ENCODE data around the gene COQ5. TPM values are rescaled to one million over a fixed set of nuclear protein-coding genes. Genes with fewer than 3 reads are reported as not detected.

COQ5 gene
- total RNA-seq, 4 donors from 2014 or later = 12.1 to 25.3 (median 21.4) TPM

DNA sequence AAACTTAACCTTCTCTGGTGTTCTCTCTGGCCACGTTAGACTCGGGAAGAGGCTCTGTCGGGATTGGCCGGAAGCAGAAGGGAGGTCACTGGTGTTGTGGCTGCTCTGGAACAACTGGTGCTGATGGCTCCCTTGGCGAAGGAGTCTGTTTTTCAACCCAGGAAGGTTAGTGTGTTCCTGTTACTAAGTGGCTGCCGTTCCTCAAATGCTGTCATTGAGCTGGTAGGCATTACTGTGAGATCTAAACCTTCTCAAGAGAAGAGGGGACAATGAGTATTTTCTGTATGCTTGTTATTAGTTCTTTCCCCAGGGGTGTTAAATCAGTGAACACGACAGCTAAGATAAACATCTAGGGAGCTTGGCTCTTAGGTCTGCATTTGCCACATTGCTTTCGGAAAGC, 33.9 kb upstream of the COQ5 start:
- WGBS = 38% methylated on average over 8 of the region's 8 CpGs
- H3K27ac ChIP-seq (replicated peaks in 1 of 4) = peak overlapping the region; percentile 83 to 87 (median 85)
- H3K4me3 ChIP-seq = no peak overlapping the region
- TF ChIP-seq POLR2A (IDR thresholded peaks at IDR 0.05; ENCODE audit: low read depth) (no peak), EP300 (IDR thresholded peaks at IDR 0.05) (peak; percentile 32), POLR2AphosphoS5 (IDR thresholded peaks at IDR 0.05) (peak; percentile 55 to 75)
- TF ChIP-seq, protein P1, sequence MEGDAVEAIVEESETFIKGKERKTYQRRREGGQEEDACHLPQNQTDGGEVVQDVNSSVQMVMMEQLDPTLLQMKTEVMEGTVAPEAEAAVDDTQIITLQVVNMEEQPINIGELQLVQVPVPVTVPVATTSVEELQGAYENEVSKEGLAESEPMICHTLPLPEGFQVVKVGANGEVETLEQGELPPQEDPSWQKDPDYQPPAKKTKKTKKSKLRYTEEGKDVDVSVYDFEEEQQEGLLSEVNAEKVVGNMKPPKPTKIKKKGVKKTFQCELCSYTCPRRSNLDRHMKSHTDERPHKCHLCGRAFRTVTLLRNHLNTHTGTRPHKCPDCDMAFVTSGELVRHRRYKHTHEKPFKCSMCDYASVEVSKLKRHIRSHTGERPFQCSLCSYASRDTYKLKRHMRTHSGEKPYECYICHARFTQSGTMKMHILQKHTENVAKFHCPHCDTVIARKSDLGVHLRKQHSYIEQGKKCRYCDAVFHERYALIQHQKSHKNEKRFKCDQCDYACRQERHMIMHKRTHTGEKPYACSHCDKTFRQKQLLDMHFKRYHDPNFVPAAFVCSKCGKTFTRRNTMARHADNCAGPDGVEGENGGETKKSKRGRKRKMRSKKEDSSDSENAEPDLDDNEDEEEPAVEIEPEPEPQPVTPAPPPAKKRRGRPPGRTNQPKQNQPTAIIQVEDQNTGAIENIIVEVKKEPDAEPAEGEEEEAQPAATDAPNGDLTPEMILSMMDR (IDR thresholded peaks at IDR 0.05) = no peak
- intact Hi-C loops (cut with DNase I) = no loop called here
- no peak for DNase-seq (ENCODE audit: extremely low spot score)
- no peaks in the 10 kb centered on the region for H3K9me3 ChIP-seq
- peaks cover 71 to 99% (median 90%) of the 10 kb centered on the region in 4 donors for H3K36me3 ChIP-seq
- peaks cover 15 to 46% (median 43%) of the 10 kb centered on the region in 4 donors for H3K4me1 ChIP-seq
- H3K27me3 ChIP-seq = no peaks in the 10 kb centered on the region

DNA sequence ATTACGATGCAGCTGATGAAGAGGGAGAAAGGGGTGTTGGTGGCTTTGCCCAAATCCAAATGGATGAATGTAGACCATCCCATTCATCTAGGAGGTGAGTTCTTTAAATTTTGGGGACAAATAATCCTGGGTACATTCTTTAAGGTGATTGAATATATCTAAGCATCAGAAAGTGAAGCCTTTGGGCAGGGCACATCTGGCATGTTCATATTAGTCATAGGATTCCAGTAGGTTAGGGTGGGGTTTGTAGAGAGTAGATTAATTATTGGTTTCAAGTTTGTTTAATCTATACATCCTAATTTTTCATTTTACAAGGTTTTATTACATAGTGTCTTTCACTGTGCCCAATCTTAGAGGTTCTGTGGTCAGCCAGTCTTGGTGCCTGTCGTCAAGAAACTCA, 28.6 kb upstream of the COQ5 start:
- Histone ChIP-seq H3K4me3 (no peak overlapping the region), H3K4me1 (peaks cover 23 to 44% (median 37%) of the 10 kb centered on the region in 4 donors), H3K36me3 (peaks cover 65 to 98% (median 87%) of the 10 kb centered on the region in 4 donors), H3K9me3 (no peaks in the 10 kb centered on the region), H3K27me3 (no peaks in the 10 kb centered on the region), H3K27ac (replicated peaks in 1 of 4) (no peak overlapping the region)
- intact Hi-C loops (cut with DNase I) = no loop called here
- no peak for DNase-seq (ENCODE audit: extremely low spot score)
- 98% methylated on average over 2 of the region's 2 CpGs for WGBS
- TF ChIP-seq EP300 (IDR thresholded peaks at IDR 0.05) = no peak
- TF ChIP-seq, protein P1 (IDR thresholded peaks at IDR 0.05) = no peak
- no peak for TF ChIP-seq POLR2A (IDR thresholded peaks at IDR 0.05; ENCODE audit: low read depth)
- no peak for TF ChIP-seq POLR2AphosphoS5 (IDR thresholded peaks at IDR 0.05)

- no CpG with 5 or more reads among the region's 1 CpG for WGBS
- DNase-seq (ENCODE audit: extremely low spot score) = no peak
- Histone ChIP-seq H3K4me1 (peaks cover 45 to 54% (median 47%) of the 10 kb centered on the region in 4 donors), H3K36me3 (peaks cover 49 to 94% (median 67%) of the 10 kb centered on the region in 4 donors), H3K4me3 (no peak overlapping the region), H3K27ac (replicated peaks in 1 of 4) (peak overlapping the region; percentile 28 to 60 (median 41)), H3K9me3 (no peaks in the 10 kb centered on the region), H3K27me3 (no peaks in the 10 kb centered on the region)
- TF ChIP-seq POLR2A (IDR thresholded peaks at IDR 0.05; ENCODE audit: low read depth) (no peak), POLR2AphosphoS5 (IDR thresholded peaks at IDR 0.05) (no peak), EP300 (IDR thresholded peaks at IDR 0.05) (no peak)
- TF ChIP-seq, protein P1 (IDR thresholded peaks at IDR 0.05) = no peak
- intact Hi-C loops (cut with DNase I) = no loop called here
These were observed 25.7 kb upstream of the COQ5 start for GRCh38 chr12:120554678-120555077.

GRCh38 chr12:120546050-120546386, 17.1 kb upstream of the COQ5 start:
- 72% methylated on average over 3 of the region's 3 CpGs for WGBS
- peak overlapping the region in 2 of 4 donors; percentile 17 to 96 for H3K27ac ChIP-seq (replicated peaks in 1 of 4)
- TF ChIP-seq, protein P1 (IDR thresholded peaks at IDR 0.05) = no peak
- TF ChIP-seq POLR2AphosphoS5 (IDR thresholded peaks at IDR 0.05) (no peak), EP300 (IDR thresholded peaks at IDR 0.05) (no peak), POLR2A (IDR thresholded peaks at IDR 0.05; ENCODE audit: low read depth) (no peak)
- no peak for DNase-seq (ENCODE audit: extremely low spot score)
- H3K4me3 ChIP-seq = no peak overlapping the region
- no peaks in the 10 kb centered on the region for H3K9me3 ChIP-seq
- peaks cover 27 to 62% (median 39%) of the 10 kb centered on the region in 4 donors for H3K36me3 ChIP-seq
- no peaks in the 10 kb centered on the region for H3K27me3 ChIP-seq
- intact Hi-C loops (cut with DNase I) = no loop called here
- H3K4me1 ChIP-seq = peaks cover 87 to 97% (median 93%) of the 10 kb centered on the region in 4 donors

DNA sequence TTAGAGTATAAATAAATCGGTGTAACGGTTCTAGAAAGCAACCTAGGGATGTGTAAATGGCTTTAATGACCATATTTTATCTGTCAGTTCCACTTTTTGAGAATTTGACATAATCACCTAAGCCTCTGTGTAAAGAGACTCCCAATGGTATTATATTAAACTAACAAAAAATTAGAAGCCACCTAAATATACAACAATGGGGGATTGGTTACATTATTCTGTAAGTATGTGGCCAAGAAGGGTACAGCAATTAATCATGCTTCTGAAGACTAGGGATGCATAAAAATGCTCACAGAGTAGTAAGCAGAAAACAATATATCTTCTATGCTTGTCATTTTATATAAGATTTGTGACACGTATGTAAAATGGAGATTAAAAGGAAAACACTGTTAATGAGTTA, 15.7 kb upstream of the COQ5 start:
- no peak for DNase-seq (ENCODE audit: extremely low spot score)
- WGBS = 81% methylated on average over 3 of the region's 3 CpGs
- Histone ChIP-seq H3K4me3 (no peak overlapping the region), H3K36me3 (peaks cover 27 to 50% (median 38%) of the 10 kb centered on the region in 4 donors), H3K27me3 (no peaks in the 10 kb centered on the region), H3K9me3 (no peaks in the 10 kb centered on the region), H3K27ac (replicated peaks in 1 of 4) (peak overlapping the region; percentile 36 to 96 (median 68)), H3K4me1 (peaks cover 88 to 97% (median 93%) of the 10 kb centered on the region in 4 donors)
- TF ChIP-seq EP300 (IDR thresholded peaks at IDR 0.05) (no peak), POLR2AphosphoS5 (IDR thresholded peaks at IDR 0.05) (no peak), POLR2A (IDR thresholded peaks at IDR 0.05; ENCODE audit: low read depth) (no peak)
- TF ChIP-seq, protein P1 (IDR thresholded peaks at IDR 0.05) = no peak
- intact Hi-C loops (cut with DNase I) = no loop called here

All from esophagus muscularis mucosa (tissue), 4 donors.